MCF 10A (cell line): ENCODE data around the gene CNTNAP2. TPM values are rescaled to one million over a fixed set of nuclear protein-coding genes. Genes with fewer than 3 reads are reported as not detected.

ENCODE experiments used
- BruUV-seq: library from RNA; stranded (reverse); fragments of 400-500 nt; replicated peaks from 2 replicates; lab custom pipeline; 2021; lab: Mats Ljungman, UMichigan
- CTCF ChIA-PET: fragments of 300-600 bp; sonication (Branson Sonifier 250); formaldehyde crosslinking; extraction: SDS; loops from one replicate; lab custom pipeline; 2021; ENCODE audit warnings: antibody characterized with exemption, inconsistent platforms; lab: Yijun Ruan, JAX
- POLR2A ChIA-PET: fragments of 300-600, 350-650 bp; sonication (Branson Sonifier 250); formaldehyde crosslinking; extraction: SDS; loops from one replicate; lab custom pipeline; 2020; ENCODE audit warnings: antibody characterized with exemption, inconsistent platforms; lab: Yijun Ruan, JAX
- DNase-seq: peaks from one replicate; pipeline ENCODE4 v3.0.0-alpha.2; 2018; ENCODE audit not compliant: unreplicated experiment
- H3K27ac Mint-ChIP-seq: one replicate; pipeline ENCODE4 v1.8.0; 2022; ENCODE audit warnings: mild to moderate bottlenecking, low read depth, mixed read lengths; ENCODE audit not compliant: unreplicated experiment
- H3K27me3 Mint-ChIP-seq: one replicate; pipeline ENCODE4 v1.8.0; 2022; ENCODE audit warnings: mixed read lengths; ENCODE audit not compliant: insufficient read depth, unreplicated experiment
- H3K36me3 Mint-ChIP-seq: one replicate; pipeline ENCODE4 v1.8.0; 2022; ENCODE audit warnings: mild to moderate bottlenecking, moderate library complexity, mixed read lengths; ENCODE audit not compliant: insufficient read depth, unreplicated experiment
- H3K4me1 Mint-ChIP-seq: one replicate; pipeline ENCODE4 v1.8.0; 2022; ENCODE audit warnings: mixed read lengths; ENCODE audit not compliant: insufficient read depth, unreplicated experiment
- H3K4me3 Mint-ChIP-seq: one replicate; pipeline ENCODE4 v1.8.0; 2022; ENCODE audit warnings: mild to moderate bottlenecking, moderate library complexity, mixed read lengths; ENCODE audit not compliant: unreplicated experiment
- H3K9me3 Mint-ChIP-seq: one replicate; pipeline ENCODE4 v1.8.0; 2022; ENCODE audit warnings: mixed read lengths; ENCODE audit not compliant: unreplicated experiment
- CTCF ChIP-seq: fragments of 200-600 bp; IDR thresholded peaks from one replicate; pipeline ENCODE4 v1.8.0; 2022; ENCODE audit warnings: antibody characterized with exemption, mild to moderate bottlenecking; ENCODE audit not compliant: unreplicated experiment
- intact Hi-C: fragments of 100-400 bp; cut with micrococcal nuclease; formaldehyde crosslinking; loops from 2 replicates; pipeline ENCODE4 v1.14.1; 2022
- total RNA-seq: library from RNA; stranded (reverse); gene quantifications from 2 replicates; pipeline ENCODE4 v1.2.3, GENCODE V29; 2022

The CNTNAP2 gene
- total RNA-seq, 1 experiment from 2014 or later = 1.1 TPM

- BruUV-seq = no TSS peak
- H3K4me3 Mint-ChIP-seq = no peak overlapping the region
- ChIA-PET CTCF (no interaction called here), POLR2A (no interaction called here)
- DNase-seq = no peak
- H3K9me3 Mint-ChIP-seq = no peaks in the 10 kb centered on the region
- H3K36me3 Mint-ChIP-seq = no peaks in the 10 kb centered on the region
- no peak overlapping the region for H3K27ac Mint-ChIP-seq
- H3K27me3 Mint-ChIP-seq = peaks cover 53% of the 10 kb centered on the region
- H3K4me1 Mint-ChIP-seq = no peaks in the 10 kb centered on the region
- intact Hi-C loops = no loop called here
- no peak for TF ChIP-seq CTCF
Measured at GRCh38 chr7:146830686-146831085, 714.1 kb downstream of the CNTNAP2 start.

- intact Hi-C loops = no loop called here
- no peak for DNase-seq
- Mint-ChIP-seq H3K4me3 (no peak overlapping the region), H3K27me3 (peaks cover 60% of the 10 kb centered on the region), H3K9me3 (no peaks in the 10 kb centered on the region), H3K27ac (no peak overlapping the region), H3K4me1 (no peaks in the 10 kb centered on the region), H3K36me3 (no peaks in the 10 kb centered on the region)
- POLR2A ChIA-PET = no interaction called here
- no peak for TF ChIP-seq CTCF
- CTCF ChIA-PET = interaction anchor here (0.6 to 0.7 kb wide), 3 partner anchors 26 to 1942 kb away, joined by 3 read pairs; no protein-coding TSS in a partner anchor
- no TSS peak for BruUV-seq
Measured at GRCh38 chr7:146831875-146832274, 715.3 kb downstream of the CNTNAP2 start.

DNA sequence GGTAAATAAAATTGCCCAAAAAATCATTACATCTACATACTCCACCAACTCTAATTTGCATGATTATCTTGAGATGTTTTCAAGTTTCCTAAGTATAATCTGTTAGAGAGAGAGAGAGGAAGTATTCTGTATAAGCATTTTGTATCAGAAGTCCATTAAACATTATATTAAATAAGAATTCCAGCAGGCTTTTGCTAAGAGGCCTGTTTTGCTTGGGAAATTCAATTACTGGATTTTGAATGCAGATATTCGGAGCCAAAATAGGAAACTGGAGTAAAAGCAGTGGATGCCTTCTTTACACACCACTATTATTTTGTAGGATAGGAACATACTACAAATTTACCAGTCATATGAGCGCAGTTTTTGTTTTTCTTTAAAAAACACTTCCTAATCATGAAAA lies 727.8 kb downstream of the CNTNAP2 start:
- intact Hi-C loops = no loop called here

DNA sequence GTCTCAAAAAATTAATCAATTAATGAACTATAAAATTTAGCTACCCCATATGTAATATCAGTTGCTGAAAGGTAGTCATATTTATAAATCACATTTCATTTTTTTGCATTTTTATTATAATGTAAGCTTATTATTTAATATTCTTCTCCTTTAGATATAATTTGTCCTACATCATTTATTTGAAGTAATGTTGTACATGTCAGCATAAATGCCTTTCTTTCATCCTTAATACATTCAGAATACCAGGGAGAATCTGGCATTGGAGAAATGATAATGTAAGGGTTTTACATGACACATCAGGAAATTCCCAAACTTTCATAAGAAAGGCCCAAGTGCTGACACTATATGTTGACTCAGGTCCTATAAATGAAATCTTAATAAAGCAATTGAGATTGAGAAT lies 742.1 kb downstream of the CNTNAP2 start:
- Mint-ChIP-seq H3K27ac (no peak overlapping the region), H3K4me3 (no peak overlapping the region), H3K36me3 (no peaks in the 10 kb centered on the region), H3K4me1 (no peaks in the 10 kb centered on the region), H3K9me3 (no peaks in the 10 kb centered on the region), H3K27me3 (peaks cover 52% of the 10 kb centered on the region)
- DNase-seq = no peak
- BruUV-seq = no TSS peak
- POLR2A ChIA-PET = no interaction called here
- intact Hi-C loops = no loop called here
- CTCF ChIA-PET = interaction anchor here (0.6 kb wide), 1 partner anchor 14 kb away, joined by 4 read pairs; no protein-coding TSS in a partner anchor
- TF ChIP-seq CTCF = no peak

More for the DNA sequence above, 727.8 kb downstream of the CNTNAP2 start:
- H3K4me3 Mint-ChIP-seq = no peak overlapping the region
- CTCF ChIA-PET = interaction anchor here (0.6 kb wide), 1 partner anchor 14 kb away, joined by 4 read pairs; no protein-coding TSS in a partner anchor
- H3K9me3 Mint-ChIP-seq = no peaks in the 10 kb centered on the region
- H3K27ac Mint-ChIP-seq = no peak overlapping the region
- no TSS peak for BruUV-seq
- no peaks in the 10 kb centered on the region for H3K36me3 Mint-ChIP-seq
- H3K4me1 Mint-ChIP-seq = no peaks in the 10 kb centered on the region
- DNase-seq = no peak
- peaks cover 18% of the 10 kb centered on the region for H3K27me3 Mint-ChIP-seq
- no peak for TF ChIP-seq CTCF
- POLR2A ChIA-PET = no interaction called here
